Measurements from ENCODE around the gene CCDC141. TPM values are rescaled to one million over a fixed set of nuclear protein-coding genes. Genes with fewer than 3 reads are reported as not detected.

CCDC141 gene
- total RNA-seq, 1 experiment from 2014 or later, result 0.30 TPM

DNA sequence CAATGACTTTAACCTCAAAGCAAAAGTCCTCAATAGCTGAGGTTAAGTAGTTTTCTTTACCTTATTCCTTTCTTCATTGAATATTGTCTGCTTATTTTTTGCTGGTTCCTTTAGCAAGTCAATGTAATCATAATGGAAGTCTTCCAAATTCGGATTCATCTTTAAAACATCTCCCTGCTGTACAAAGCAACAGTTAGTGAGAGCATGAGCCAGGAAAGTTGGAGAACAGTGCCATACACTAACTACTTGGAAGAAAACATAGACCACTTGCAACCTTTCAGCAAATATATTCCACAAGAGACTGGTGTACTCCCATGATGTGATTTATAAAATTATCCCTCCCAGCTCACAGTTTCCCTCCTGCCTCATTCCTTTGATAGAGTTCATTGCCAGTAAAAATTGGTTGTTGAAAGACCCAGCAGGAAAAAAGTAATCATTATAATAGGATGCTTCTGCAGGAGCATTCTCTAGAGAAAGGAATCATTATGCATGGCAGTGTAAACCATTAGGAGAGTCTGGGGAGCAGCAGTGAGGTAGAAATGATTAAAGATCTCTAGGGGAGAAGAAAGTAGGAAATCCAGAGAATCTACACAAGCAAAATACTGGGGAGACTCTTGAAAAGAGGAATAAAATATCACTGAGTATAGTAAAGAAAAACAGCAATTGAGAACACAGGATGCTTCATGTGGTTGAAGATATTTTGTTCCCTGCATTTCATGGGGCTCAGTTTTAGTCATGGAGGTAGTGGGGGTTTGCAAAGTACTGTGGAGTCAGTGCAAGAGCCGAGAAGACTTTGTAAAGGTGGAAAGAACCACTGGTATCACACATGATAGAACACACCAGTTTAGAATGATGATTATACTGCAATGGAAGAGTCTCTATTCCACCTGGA lies 204.1 kb downstream of the CCDC141 start:
- Histone ChIP-seq H3K4me1 (ENCODE audit: control insufficient read depth in 1 of 2, insufficient read depth in 2 of 2, low read length in 2 of 2) (no peaks in the 10 kb centered on the region), H2AFZ (ENCODE audit: low read depth, low read length, poor library complexity, severe bottlenecking) (no peak overlapping the region), H3K27ac (ENCODE audit: low read depth, low read length) (no peak overlapping the region), H3K36me3 (ENCODE audit: control insufficient read depth in 1 of 2, insufficient read depth in 2 of 2, low read length in 2 of 2) (no peaks in the 10 kb centered on the region), H3K4me2 (ENCODE audit: low read length) (no peak overlapping the region), H3K9me2 (ENCODE audit: insufficient read depth) (no peaks in the 10 kb centered on the region), H3K9ac (ENCODE audit: low read length) (no peak overlapping the region), H4K20me1 (ENCODE audit: insufficient read depth) (no peaks in the 10 kb centered on the region), H3K27me3 (ENCODE audit: insufficient read depth, low read length) (no peaks in the 10 kb centered on the region), H3K9me3 (ENCODE audit: control insufficient read depth in 1 of 2, insufficient read depth in 1 of 2, low read depth in 1 of 2, low read length in 2 of 2) (no peaks in the 10 kb centered on the region), H3K79me2 (ENCODE audit: insufficient read depth, low read length) (no peaks in the 10 kb centered on the region), H3K4me3 (replicated peaks in 1 of 2; ENCODE audit: low read depth in 1 of 2, low read length in 2 of 2) (no peak overlapping the region)
- TF ChIP-seq EZH2 (IDR thresholded peaks at IDR 0.05) (no peak), CBX3 (IDR thresholded peaks at IDR 0.05; ENCODE audit: low read depth) (no peak), ELF1 (IDR thresholded peaks at IDR 0.05; ENCODE audit: borderline replicate concordance, low read depth) (no peak), SIN3A (IDR thresholded peaks at IDR 0.05; ENCODE audit: low read depth) (no peak), CEBPB (IDR thresholded peaks at IDR 0.05; ENCODE audit: low read depth) (no peak), MAX (IDR thresholded peaks at IDR 0.05) (no peak), ZNF274 (IDR thresholded peaks at IDR 0.05; ENCODE audit: low read depth, low read length) (no peak), SRF (IDR thresholded peaks at IDR 0.05; ENCODE audit: low read depth) (no peak), ATF3 (IDR thresholded peaks at IDR 0.05) (no peak)
- TF ChIP-seq, protein P1, sequence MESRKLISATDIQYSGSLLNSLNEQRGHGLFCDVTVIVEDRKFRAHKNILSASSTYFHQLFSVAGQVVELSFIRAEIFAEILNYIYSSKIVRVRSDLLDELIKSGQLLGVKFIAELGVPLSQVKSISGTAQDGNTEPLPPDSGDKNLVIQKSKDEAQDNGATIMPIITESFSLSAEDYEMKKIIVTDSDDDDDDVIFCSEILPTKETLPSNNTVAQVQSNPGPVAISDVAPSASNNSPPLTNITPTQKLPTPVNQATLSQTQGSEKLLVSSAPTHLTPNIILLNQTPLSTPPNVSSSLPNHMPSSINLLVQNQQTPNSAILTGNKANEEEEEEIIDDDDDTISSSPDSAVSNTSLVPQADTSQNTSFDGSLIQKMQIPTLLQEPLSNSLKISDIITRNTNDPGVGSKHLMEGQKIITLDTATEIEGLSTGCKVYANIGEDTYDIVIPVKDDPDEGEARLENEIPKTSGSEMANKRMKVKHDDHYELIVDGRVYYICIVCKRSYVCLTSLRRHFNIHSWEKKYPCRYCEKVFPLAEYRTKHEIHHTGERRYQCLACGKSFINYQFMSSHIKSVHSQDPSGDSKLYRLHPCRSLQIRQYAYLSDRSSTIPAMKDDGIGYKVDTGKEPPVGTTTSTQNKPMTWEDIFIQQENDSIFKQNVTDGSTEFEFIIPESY (IDR thresholded peaks at IDR 0.05; ENCODE audit: extremely low read depth, insufficient replicate concordance, low read length), result no peak
- TF ChIP-seq, protein P2, sequence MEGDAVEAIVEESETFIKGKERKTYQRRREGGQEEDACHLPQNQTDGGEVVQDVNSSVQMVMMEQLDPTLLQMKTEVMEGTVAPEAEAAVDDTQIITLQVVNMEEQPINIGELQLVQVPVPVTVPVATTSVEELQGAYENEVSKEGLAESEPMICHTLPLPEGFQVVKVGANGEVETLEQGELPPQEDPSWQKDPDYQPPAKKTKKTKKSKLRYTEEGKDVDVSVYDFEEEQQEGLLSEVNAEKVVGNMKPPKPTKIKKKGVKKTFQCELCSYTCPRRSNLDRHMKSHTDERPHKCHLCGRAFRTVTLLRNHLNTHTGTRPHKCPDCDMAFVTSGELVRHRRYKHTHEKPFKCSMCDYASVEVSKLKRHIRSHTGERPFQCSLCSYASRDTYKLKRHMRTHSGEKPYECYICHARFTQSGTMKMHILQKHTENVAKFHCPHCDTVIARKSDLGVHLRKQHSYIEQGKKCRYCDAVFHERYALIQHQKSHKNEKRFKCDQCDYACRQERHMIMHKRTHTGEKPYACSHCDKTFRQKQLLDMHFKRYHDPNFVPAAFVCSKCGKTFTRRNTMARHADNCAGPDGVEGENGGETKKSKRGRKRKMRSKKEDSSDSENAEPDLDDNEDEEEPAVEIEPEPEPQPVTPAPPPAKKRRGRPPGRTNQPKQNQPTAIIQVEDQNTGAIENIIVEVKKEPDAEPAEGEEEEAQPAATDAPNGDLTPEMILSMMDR (IDR thresholded peaks at IDR 0.05 in 2 of 3, conservative IDR thresholded peaks at IDR 0.05 in 1 of 3; ENCODE audit: borderline replicate concordance in 1 of 3, insufficient read depth in 1 of 3, low read depth in 2 of 3, low read length in 2 of 3), result no peak
- ATAC-seq (no peak), DNase-seq (ENCODE audit: low read depth, low spot score) (no peak)
- intact Hi-C loops (cut with micrococcal nuclease), result no loop called here
- ChIA-PET RAD21 (ENCODE audit: low non-redundant PET in 1 of 2, low total read pairs in 2 of 2, uncharacterized antibody in 2 of 2, unreplicated experiment in 2 of 2) (no interaction called here), POLR2A (no interaction called here), CTCF (no interaction called here)
- BruUV-seq (replicated peaks), result no TSS peak

All from HCT116 (cell line).